ENCODE data around the gene PLCB1. TPM values are rescaled to one million over a fixed set of nuclear protein-coding genes. Genes with fewer than 3 reads are reported as not detected.

Gene PLCB1
- total and polyA plus RNA-seq, 2 of the 4 experiments (the other 2 are of a cell fraction): 5.6 to 16.1 TPM

GRCh38 chr20:8796088-8796660 is 664.1 kb downstream of the PLCB1 start:
- H3K4me2 ChIP-seq (ENCODE audit: low read depth, low read length): 0 out of 2 replicates have a peak overlapping the region, but pooled peaks have one; percentile 22
- peak; percentile 26 for DNase-seq

More at GRCh38 chr20:8796088-8796660, 664.1 kb downstream of the PLCB1 start:
- no peak overlapping the region for H4K5ac ChIP-seq (ENCODE audit: low read depth, low read length)
- no peak overlapping the region for H2BK120ac ChIP-seq (ENCODE audit: low read depth, low read length)
- H2BK20ac ChIP-seq (ENCODE audit: low read depth, low read length): no peak overlapping the region
- CTCF ChIA-PET: interaction anchor here (0.8 kb wide), 1 partner anchor 347 kb away, joined by 4 read pairs; no protein-coding TSS in a partner anchor
- no peaks in the 10 kb centered on the region for H4K20me1 ChIP-seq (ENCODE audit: insufficient read depth, low read length)
- POLR2A ChIA-PET (ENCODE audit: unreplicated experiment): no interaction called here
- WGBS, 2 experiments (ENCODE audit: extremely low coverage in 2 of 2, insufficient read length in 1 of 2): no CpG with 5 or more reads among the region's 5 CpGs
- no peaks in the 10 kb centered on the region for H3K9me3 ChIP-seq (ENCODE audit: control insufficient read depth, insufficient read depth, low read length)
- TF ChIP-seq FOS (IDR thresholded peaks at IDR 0.05; ENCODE audit: low read depth, low read length): no peak
- H3K36me3 ChIP-seq (ENCODE audit: control insufficient read depth, insufficient read depth, low read length): no peaks in the 10 kb centered on the region
- H4K91ac ChIP-seq (ENCODE audit: insufficient read depth, low read depth, low read length): no peak overlapping the region
- no peaks in the 10 kb centered on the region for H3K27me3 ChIP-seq (ENCODE audit: control insufficient read depth, insufficient read depth, low read length)
- BruUV-seq (replicated peaks): no TSS peak
- peaks cover 2% of the 10 kb centered on the region; the same call in 1 of the 2 replicates for H3K4me1 ChIP-seq (ENCODE audit: control insufficient read depth, insufficient read depth, low read length)
- H3K9ac ChIP-seq (ENCODE audit: low read depth, low read length): no peak overlapping the region
- no peak overlapping the region for H2BK5ac ChIP-seq (ENCODE audit: low read depth, low read length, poor library complexity, severe bottlenecking)
- H3K56ac ChIP-seq (ENCODE audit: extremely low read depth, insufficient read depth, low read length): no peak overlapping the region
- no peak overlapping the region for H2AK5ac ChIP-seq (ENCODE audit: low read depth, low read length)
- no peak overlapping the region for H4K8ac ChIP-seq (ENCODE audit: low read depth in 2 of 2, low read length in 2 of 2)
- H2BK15ac ChIP-seq (ENCODE audit: low read depth, low read length): no peak overlapping the region
- H3K18ac ChIP-seq (ENCODE audit: low read depth, low read length): no peak overlapping the region
- ATAC-seq (ENCODE audit: low read depth): peak; percentile 46
- dilution Hi-C loops (cut with HindIII; ENCODE audit: low sequenced_read_pairs, unreplicated experiment): no loop called here
- H3K27ac ChIP-seq (ENCODE audit: insufficient read depth, low read length): no peak overlapping the region
- no peak overlapping the region for H3K14ac ChIP-seq (replicated peaks; ENCODE audit: low read depth, low read length)
- no peak overlapping the region for H2AK9ac ChIP-seq (replicated peaks; ENCODE audit: low read depth, low read length, poor library complexity)
- no peak overlapping the region for H3K4me3 ChIP-seq (ENCODE audit: insufficient read depth, low read depth, low read length)
- in situ Hi-C loops (cut with MboI; ENCODE audit: low sequenced_read_pairs): no loop called here
- intact Hi-C loops (cut with micrococcal nuclease): loop anchor here (10.0 kb wide), 1 partner anchor 369 kb away; no protein-coding TSS in a partner anchor
- no peak overlapping the region for H3K23ac ChIP-seq (ENCODE audit: low read depth, low read length)
- no peaks in the 10 kb centered on the region; the same call in 1 of the 2 replicates for H3K9me1 ChIP-seq (ENCODE audit: insufficient read depth, low read length)
- no peak overlapping the region for H2AFZ ChIP-seq (replicated peaks; ENCODE audit: low read length, poor library complexity)
- H3K79me1 ChIP-seq (ENCODE audit: low read depth in 1 of 2, low read length in 2 of 2): no peaks in the 10 kb centered on the region
- no peak overlapping the region for H3K4ac ChIP-seq (ENCODE audit: low read depth, low read length)
